HG03135 (cell line): ENCODE data around the gene SYNGR2.
"Not testable (repeated sequence)": the region's sequence is repeated elsewhere in the genome, so short reads cannot be mapped to it uniquely, and the experiment has no call there.

Source experiments
- ATAC-seq: cut with Tn5 transposase; IDR thresholded peaks from one replicate; pipeline ENCODE4 v1.9.1; 2021; ENCODE audit warnings: mild to moderate bottlenecking, moderate library complexity; ENCODE audit not compliant: unreplicated experiment

Gene SYNGR2

GRCh38 chr17:78129351-78130089, 38.9 kb upstream of the SYNGR2 start:
- ATAC-seq: no peak

- ATAC-seq: no peak
Measured at GRCh38 chr17:78130090-78130436, 38.3 kb upstream of the SYNGR2 start.

GRCh38 chr17:78130437-78131101, 37.8 kb upstream of the SYNGR2 start, which contains the start of gene TMC8:
Gene TMC8 (plus strand): TSS chr17:78130771. CDS start chr17:78131589, 818 bp downstream.
- peak; percentile 31 for ATAC-seq

- no peak for ATAC-seq
Measured at GRCh38 chr17:78131172-78132083, 37.0 kb upstream of the SYNGR2 start.

- no peak for ATAC-seq
Measured at GRCh38 chr17:78132084-78132676, 36.2 kb upstream of the SYNGR2 start.

GRCh38 chr17:78132767-78133178, 35.6 kb upstream of the SYNGR2 start:
- ATAC-seq: no peak

GRCh38 chr17:78133179-78133951, 35.0 kb upstream of the SYNGR2 start:
- no peak for ATAC-seq

- ATAC-seq: no peak
Measured at GRCh38 chr17:78133971-78134898, 34.1 kb upstream of the SYNGR2 start.

- ATAC-seq: no peak
Measured at GRCh38 chr17:78134899-78135385, 33.4 kb upstream of the SYNGR2 start.

- no peak for ATAC-seq
Measured at GRCh38 chr17:78135858-78136500, 32.4 kb upstream of the SYNGR2 start.

GRCh38 chr17:78137392-78138203, 30.8 kb upstream of the SYNGR2 start:
- ATAC-seq: no peak

- no peak for ATAC-seq
Measured at GRCh38 chr17:78138204-78139060, 29.9 kb upstream of the SYNGR2 start.

- ATAC-seq: not testable (repeated sequence)
Measured at GRCh38 chr17:78139861-78140168, 28.6 kb upstream of the SYNGR2 start.

- ATAC-seq: peak; percentile 72
Measured at GRCh38 chr17:78140169-78141051, 28.0 kb upstream of the SYNGR2 start.

GRCh38 chr17:78141437-78142118, 26.8 kb upstream of the SYNGR2 start:
- no peak for ATAC-seq
